Measurements from ENCODE around the gene HOXC6. TPM values are rescaled to one million over a fixed set of nuclear protein-coding genes. Genes with fewer than 3 reads are reported as not detected.
"Not testable (repeated sequence)": the region's sequence is repeated elsewhere in the genome, so short reads cannot be mapped to it uniquely, and the experiment has no call there.

HOXC6 gene
- total and polyA plus RNA-seq, 7 donors: not detected

- Histone ChIP-seq H3K4me3 (no peak overlapping the region), H3K9me3 (no peaks in the 10 kb centered on the region), H3K27me3 (no peaks in the 10 kb centered on the region), H3K27ac (no peak overlapping the region), H3K4me1 (peaks cover 0 to 12% (median 0%) of the 10 kb centered on the region in 4 donors), H3K36me3 (no peaks in the 10 kb centered on the region)
- DNase-seq: no peak
- TF ChIP-seq, protein P1, sequence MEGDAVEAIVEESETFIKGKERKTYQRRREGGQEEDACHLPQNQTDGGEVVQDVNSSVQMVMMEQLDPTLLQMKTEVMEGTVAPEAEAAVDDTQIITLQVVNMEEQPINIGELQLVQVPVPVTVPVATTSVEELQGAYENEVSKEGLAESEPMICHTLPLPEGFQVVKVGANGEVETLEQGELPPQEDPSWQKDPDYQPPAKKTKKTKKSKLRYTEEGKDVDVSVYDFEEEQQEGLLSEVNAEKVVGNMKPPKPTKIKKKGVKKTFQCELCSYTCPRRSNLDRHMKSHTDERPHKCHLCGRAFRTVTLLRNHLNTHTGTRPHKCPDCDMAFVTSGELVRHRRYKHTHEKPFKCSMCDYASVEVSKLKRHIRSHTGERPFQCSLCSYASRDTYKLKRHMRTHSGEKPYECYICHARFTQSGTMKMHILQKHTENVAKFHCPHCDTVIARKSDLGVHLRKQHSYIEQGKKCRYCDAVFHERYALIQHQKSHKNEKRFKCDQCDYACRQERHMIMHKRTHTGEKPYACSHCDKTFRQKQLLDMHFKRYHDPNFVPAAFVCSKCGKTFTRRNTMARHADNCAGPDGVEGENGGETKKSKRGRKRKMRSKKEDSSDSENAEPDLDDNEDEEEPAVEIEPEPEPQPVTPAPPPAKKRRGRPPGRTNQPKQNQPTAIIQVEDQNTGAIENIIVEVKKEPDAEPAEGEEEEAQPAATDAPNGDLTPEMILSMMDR (IDR thresholded peaks at IDR 0.05): no peak
- TF ChIP-seq POLR2A (IDR thresholded peaks at IDR 0.05) (no peak), EP300 (IDR thresholded peaks at IDR 0.05) (no peak), POLR2AphosphoS5 (IDR thresholded peaks at IDR 0.05) (no peak)
- WGBS, 2 donors: 43 to 54% methylated on average over 6 of the region's 6 CpGs
- intact Hi-C loops (cut with DNase I): no loop called here
Observed at GRCh38 chr12:54075409-54075808, 47.2 kb downstream of the HOXC6 start.

- Histone ChIP-seq H3K4me1 (peaks cover 0 to 12% (median 0%) of the 10 kb centered on the region in 4 donors), H3K27ac (no peak overlapping the region), H3K27me3 (no peaks in the 10 kb centered on the region), H3K9me3 (no peaks in the 10 kb centered on the region), H3K36me3 (no peaks in the 10 kb centered on the region), H3K4me3 (no peak overlapping the region)
- TF ChIP-seq POLR2AphosphoS5 (IDR thresholded peaks at IDR 0.05) (no peak), EP300 (IDR thresholded peaks at IDR 0.05) (no peak), POLR2A (IDR thresholded peaks at IDR 0.05) (no peak)
- TF ChIP-seq, protein P1 (IDR thresholded peaks at IDR 0.05): no peak
- DNase-seq: no peak
- intact Hi-C loops (cut with DNase I): no loop called here
Observed at GRCh38 chr12:54075974-54076373, 47.7 kb downstream of the HOXC6 start.

GRCh38 chr12:54077843-54078242 lies 49.6 kb downstream of the HOXC6 start:
- not testable (repeated sequence) for DNase-seq, H3K27me3 ChIP-seq, H3K36me3 ChIP-seq, H3K9me3 ChIP-seq
- Histone ChIP-seq H3K4me1 (peaks cover 0 to 20% (median 7%) of the 10 kb centered on the region in 4 donors), H3K4me3 (peak overlapping the region in 3 of 4 donors; percentile 6 to 32 (median 27)), H3K27ac (peak overlapping the region; percentile 65 to 90 (median 81))
- WGBS, 2 donors: 33 to 64% methylated on average over 10 of the region's 10 CpGs
- intact Hi-C loops (cut with DNase I): loop anchor here (2.0 kb wide), 1 partner anchor 23 kb away; no protein-coding TSS in a partner anchor

- peaks cover 0 to 21% (median 8%) of the 10 kb centered on the region in 4 donors for H3K4me1 ChIP-seq
- peak overlapping the region; percentile 72 to 90 (median 81) for H3K27ac ChIP-seq
- intact Hi-C loops (cut with DNase I): loop anchor here (2.0 kb wide), 1 partner anchor 24 kb away; no protein-coding TSS in a partner anchor
- not testable (repeated sequence) for H3K36me3 ChIP-seq, DNase-seq, H3K9me3 ChIP-seq, H3K27me3 ChIP-seq
- 69 to 78% methylated on average over 9 of the region's 9 CpGs for WGBS, 2 donors
- H3K4me3 ChIP-seq: peak overlapping the region in 3 of 4 donors; percentile 18 to 42 (median 37)
Observed at GRCh38 chr12:54079115-54079514, 50.9 kb downstream of the HOXC6 start.

Small RNA genes within 50 kb of the gene (small RNA-seq; reads per million reads assigned to genes)
- 0 reads per million in 3 donors for gene HOXC5
- gene MIR196A2: 0.58 to 1.6 (median 1.3) reads per million in 3 donors
- 0.11 to 0.29 (median 0.12) reads per million in 3 donors for gene MIR615

Other genes starting within 250 kb of the HOXC6 start
- not detected for gene HOXC13, start 89.6 kb upstream of the HOXC6 start, total RNA-seq
- under 1 TPM in 1 of 3 donors, not detected in 2; 0.60 TPM for gene HOXC13, start 89.6 kb upstream of the HOXC6 start, polyA plus RNA-seq
- gene HOXC12, start 73.5 kb upstream of the HOXC6 start, total RNA-seq: not detected
- not detected for gene HOXC12, start 73.5 kb upstream of the HOXC6 start, polyA plus RNA-seq
- gene HOXC11, start 55.3 kb upstream of the HOXC6 start, total RNA-seq: not detected
- not detected for gene HOXC11, start 55.3 kb upstream of the HOXC6 start, polyA plus RNA-seq
- not detected for gene HOTAIR, start 53.5 kb upstream of the HOXC6 start, total RNA-seq
- not detected for gene HOTAIR, start 53.5 kb upstream of the HOXC6 start, polyA plus RNA-seq
- not detected for gene HOXC10, start 43.3 kb upstream of the HOXC6 start, total RNA-seq
- gene HOXC10, start 43.3 kb upstream of the HOXC6 start, polyA plus RNA-seq: not detected
- gene HOXC9, start 28.3 kb upstream of the HOXC6 start, total RNA-seq: not detected
- under 1 TPM in 1 of 3 donors, not detected in 2; 0.04 TPM for gene HOXC9, start 28.3 kb upstream of the HOXC6 start, polyA plus RNA-seq
- not detected for gene HOXC8, start 19.5 kb upstream of the HOXC6 start, total RNA-seq
- gene HOXC8, start 19.5 kb upstream of the HOXC6 start, polyA plus RNA-seq: 1 to 10 TPM in 1 of 3 donors, not detected in 2; 1.8 TPM
- gene HOXC5, start 4.6 kb downstream of the HOXC6 start, total RNA-seq: 1 to 10 TPM in 1 of 4 donors, not detected in 3; 1.4 TPM
- under 1 TPM in 1 of 3 donors, not detected in 2; 0.03 TPM for gene HOXC5, start 4.6 kb downstream of the HOXC6 start, polyA plus RNA-seq
- 1 to 10 TPM in 1 of 4 donors, under 1 TPM in 2, not detected in 1; 0.66 to 1.2 (median 0.71) TPM for gene HOXC4, start 25.4 kb downstream of the HOXC6 start, total RNA-seq
- gene HOXC4, start 25.4 kb downstream of the HOXC6 start, polyA plus RNA-seq: under 1 TPM in 1 of 3 donors, not detected in 2; 0.38 TPM
- gene SMUG1, start 160.5 kb downstream of the HOXC6 start, total RNA-seq: 10 to 100 TPM; 21.4 to 40.4 (median 38.1) TPM
- 10 to 100 TPM; 21.5 to 64.7 (median 43.8) TPM for gene SMUG1, start 160.5 kb downstream of the HOXC6 start, polyA plus RNA-seq